GM20431 (cell line): ENCODE measurements around the gene DACH1.

ENCODE experiments used
- in situ Hi-C: fragments of 300-500 bp; cut with MseI, MboI; formaldehyde crosslinking; loops from one replicate; pipeline ENCODE4 v1.15.0; 2020; ENCODE audit warnings: low sequenced_read_pairs; ENCODE audit not compliant: unreplicated experiment

Gene DACH1

GRCh38 chr13:71603255-71603654, 263.7 kb downstream of the DACH1 start:
- in situ Hi-C loops, result no loop called here

- in situ Hi-C loops, result no loop called here
These were observed 264.7 kb downstream of the DACH1 start for GRCh38 chr13:71602344-71602743.

GRCh38 chr13:71597150-71597549, 269.9 kb downstream of the DACH1 start:
- in situ Hi-C loops, result no loop called here

GRCh38 chr13:71596116-71596515, 270.9 kb downstream of the DACH1 start:
- in situ Hi-C loops, result no loop called here

- in situ Hi-C loops, result no loop called here
These were observed 273.4 kb downstream of the DACH1 start for GRCh38 chr13:71593566-71593965.

- in situ Hi-C loops, result no loop called here
These were observed 275.6 kb downstream of the DACH1 start for GRCh38 chr13:71591374-71591773.

GRCh38 chr13:71590654-71591148, 276.3 kb downstream of the DACH1 start:
- in situ Hi-C loops, result no loop called here

GRCh38 chr13:71589032-71589431, 278.0 kb downstream of the DACH1 start:
- in situ Hi-C loops, result no loop called here

GRCh38 chr13:71587817-71588216, 279.2 kb downstream of the DACH1 start:
- in situ Hi-C loops, result no loop called here

- in situ Hi-C loops, result no loop called here
These were observed 279.8 kb downstream of the DACH1 start for GRCh38 chr13:71587193-71587592.

GRCh38 chr13:71583581-71583980, 283.4 kb downstream of the DACH1 start:
- in situ Hi-C loops, result no loop called here

GRCh38 chr13:71580614-71581013, 286.4 kb downstream of the DACH1 start:
- in situ Hi-C loops, result no loop called here

GRCh38 chr13:71578048-71578447, 289.0 kb downstream of the DACH1 start:
- in situ Hi-C loops, result no loop called here

- in situ Hi-C loops, result no loop called here
These were observed 289.9 kb downstream of the DACH1 start for GRCh38 chr13:71577127-71577526.

GRCh38 chr13:71576571-71576970, 290.4 kb downstream of the DACH1 start:
- in situ Hi-C loops, result no loop called here

GRCh38 chr13:71546881-71547280, 320.1 kb downstream of the DACH1 start:
- in situ Hi-C loops, result no loop called here

GRCh38 chr13:71540098-71540497, 326.9 kb downstream of the DACH1 start:
- in situ Hi-C loops, result no loop called here

GRCh38 chr13:71536201-71536600, 330.8 kb downstream of the DACH1 start:
- in situ Hi-C loops, result no loop called here

- in situ Hi-C loops, result no loop called here
These were observed 342.2 kb downstream of the DACH1 start for GRCh38 chr13:71524613-71525304.

GRCh38 chr13:71524245-71524612, 342.8 kb downstream of the DACH1 start:
- in situ Hi-C loops, result no loop called here

GRCh38 chr13:71522941-71523526, 344.0 kb downstream of the DACH1 start:
- in situ Hi-C loops, result no loop called here

GRCh38 chr13:71517004-71517403, 350.0 kb downstream of the DACH1 start:
- in situ Hi-C loops, result no loop called here
